ENCODE data around the gene CENPS.
A peak's percentile ranks its signal among the peaks of the same experiment; 100 is the strongest.

The CENPS gene

GRCh38 chr1:10430216-10431069, at the start of gene CENPS:
TSS of gene CENPS (plus strand) at chr1:10430433. CDS start at chr1:10430518, 85 bp downstream.
- Histone ChIP-seq H3K27me3 (ENCODE audit: control insufficient read depth, insufficient read depth, low read length) (no peaks in the 10 kb centered on the region), H3K36me3 (ENCODE audit: control insufficient read depth, insufficient read depth, low read length) (no peaks in the 10 kb centered on the region), H3K4me3 (ENCODE audit: low read depth, low read length) (peak within 1 kb of the TSS; percentile 95), H3K27ac (peak within 1 kb of the TSS; percentile 27), H2AFZ (peak within 1 kb of the TSS; percentile 93), H3K79me2 (peaks cover 3% of the 10 kb centered on the region), H3K4me1 (no peaks in the 10 kb centered on the region), H3K4me2 (ENCODE audit: low read length) (peak within 1 kb of the TSS; percentile 94), H3K9me3 (ENCODE audit: control insufficient read depth, low read length) (no peaks in the 10 kb centered on the region), H3K9ac (no peak within 1 kb of the TSS)
- TF ChIP-seq CTCF (IDR thresholded peaks at IDR 0.05): peak; percentile 92

DNA sequence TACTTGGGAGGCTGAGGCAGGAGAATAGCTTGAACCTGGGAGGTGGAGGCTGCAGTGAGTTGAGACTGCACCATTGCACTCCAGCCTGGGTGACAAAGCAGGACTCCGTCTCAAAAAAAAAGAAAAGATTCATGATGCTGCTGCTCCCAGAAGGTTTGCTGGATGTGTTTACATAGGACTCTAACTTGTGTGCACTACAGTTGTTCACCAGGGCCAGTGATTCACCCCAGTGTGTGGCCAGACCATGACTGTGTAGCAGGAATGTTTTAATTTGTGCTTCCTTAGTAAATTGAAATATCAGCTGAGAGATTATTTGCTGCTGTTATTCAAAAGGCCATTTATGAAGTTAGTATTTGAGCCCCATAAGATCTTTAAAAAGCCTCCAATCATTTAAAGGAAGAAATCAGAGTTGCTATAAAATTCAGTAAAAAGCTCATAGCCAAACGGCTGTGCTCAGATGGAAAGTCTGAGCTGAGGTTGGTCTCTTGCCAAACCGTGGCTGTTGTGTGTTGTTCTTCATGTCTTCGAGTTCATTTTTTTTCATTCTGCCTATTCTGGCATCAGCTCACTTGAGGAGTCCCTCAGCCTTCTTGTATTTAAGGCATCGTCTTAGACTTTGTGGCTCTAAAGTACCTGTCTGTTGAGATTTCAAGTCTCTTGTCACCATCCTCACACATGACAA, 49.5 kb upstream of the CENPS start:
- H3K4me3 ChIP-seq (ENCODE audit: low read depth, low read length): no peak overlapping the region
- no peaks in the 10 kb centered on the region for H3K79me2 ChIP-seq
- H3K9ac ChIP-seq: no peak overlapping the region
- no peaks in the 10 kb centered on the region for H3K4me1 ChIP-seq
- no peaks in the 10 kb centered on the region for H3K27me3 ChIP-seq (ENCODE audit: control insufficient read depth, insufficient read depth, low read length)
- H2AFZ ChIP-seq: no peak overlapping the region
- TF ChIP-seq CTCF (IDR thresholded peaks at IDR 0.05): no peak
- no peaks in the 10 kb centered on the region for H3K9me3 ChIP-seq (ENCODE audit: control insufficient read depth, low read length)
- no peaks in the 10 kb centered on the region for H3K36me3 ChIP-seq (ENCODE audit: control insufficient read depth, insufficient read depth, low read length)
- no peak overlapping the region for H3K4me2 ChIP-seq (ENCODE audit: low read length)
- no peak overlapping the region for H3K27ac ChIP-seq

- no peaks in the 10 kb centered on the region for H3K4me1 ChIP-seq
- H3K4me3 ChIP-seq (ENCODE audit: low read depth, low read length): no peak overlapping the region
- H3K27ac ChIP-seq: no peak overlapping the region
- H3K79me2 ChIP-seq: no peaks in the 10 kb centered on the region
- no peaks in the 10 kb centered on the region for H3K36me3 ChIP-seq (ENCODE audit: control insufficient read depth, insufficient read depth, low read length)
- no peak overlapping the region for H2AFZ ChIP-seq
- H3K9ac ChIP-seq: no peak overlapping the region
- no peak for TF ChIP-seq CTCF (IDR thresholded peaks at IDR 0.05)
- H3K4me2 ChIP-seq (ENCODE audit: low read length): no peak overlapping the region
- H3K9me3 ChIP-seq (ENCODE audit: control insufficient read depth, low read length): no peaks in the 10 kb centered on the region
- no peaks in the 10 kb centered on the region for H3K27me3 ChIP-seq (ENCODE audit: control insufficient read depth, insufficient read depth, low read length)
Observed at GRCh38 chr1:10383630-10384029, 46.6 kb upstream of the CENPS start.

- no peak overlapping the region for H3K4me2 ChIP-seq (ENCODE audit: low read length)
- no peak overlapping the region for H3K27ac ChIP-seq
- no peak overlapping the region for H3K4me3 ChIP-seq (ENCODE audit: low read depth, low read length)
- no peak for TF ChIP-seq CTCF (IDR thresholded peaks at IDR 0.05)
- no peaks in the 10 kb centered on the region for H3K27me3 ChIP-seq (ENCODE audit: control insufficient read depth, insufficient read depth, low read length)
- no peaks in the 10 kb centered on the region for H3K79me2 ChIP-seq
- H3K9ac ChIP-seq: no peak overlapping the region
- no peaks in the 10 kb centered on the region for H3K36me3 ChIP-seq (ENCODE audit: control insufficient read depth, insufficient read depth, low read length)
- H3K9me3 ChIP-seq (ENCODE audit: control insufficient read depth, low read length): no peaks in the 10 kb centered on the region
- H2AFZ ChIP-seq: no peak overlapping the region
- no peaks in the 10 kb centered on the region for H3K4me1 ChIP-seq
Observed at GRCh38 chr1:10384219-10384618, 46.0 kb upstream of the CENPS start.

Data from parathyroid adenoma (tissue), 2 donors.